Ascending aorta (tissue), 2 donors: ENCODE measurements around the gene DPP9. TPM values are rescaled to one million over a fixed set of nuclear protein-coding genes. Genes with fewer than 3 reads are reported as not detected.
"Not testable (repeated sequence)": the region's sequence is repeated elsewhere in the genome, so short reads cannot be mapped to it uniquely, and the experiment has no call there.

ENCODE experiments used
- DNase-seq, 2 donors: peaks; one replicate each; pipeline ENCODE4 v3.0.0-alpha.2; 2019; ENCODE audit warnings: low spot score in 2 of 2
- H3K27ac ChIP-seq, 2 donors: fragments of 200-600 bp; sonication (generic); one replicate each; pipeline ENCODE4 v1.5.1; 2016 to 2017; ENCODE audit warnings: mild to moderate bottlenecking in 1 of 2
- H3K27me3 ChIP-seq: fragments of 200-600 bp; sonication (generic); one replicate; pipeline ENCODE4 v1.5.1; 2017
- H3K36me3 ChIP-seq, 2 donors: fragments of 200-600 bp; sonication (generic); one replicate each; pipeline ENCODE4 v1.5.1; 2016
- H3K4me1 ChIP-seq, 2 donors: fragments of 200-600 bp; sonication (generic); one replicate each; pipeline ENCODE4 v1.5.1; 2016 to 2017; ENCODE audit warnings: mild to moderate bottlenecking in 1 of 2
- H3K4me3 ChIP-seq, 2 donors: fragments of 200-600 bp; sonication (generic); one replicate each; pipeline ENCODE4 v1.5.1; 2016 to 2017; ENCODE audit warnings: mild to moderate bottlenecking in 1 of 2
- H3K9me3 ChIP-seq, 2 donors: fragments of 200-600 bp; sonication (generic); one replicate each; pipeline ENCODE4 v1.5.1; 2016
- intact Hi-C: fragments of 100-400 bp; cut with DNase I; formaldehyde crosslinking; loops from one replicate; pipeline ENCODE4 v1.15.1; 2023
- total RNA-seq: library from RNA; depleted of rRNA; stranded (reverse); fragments of >200 nt; gene quantifications from one replicate; pipeline ENCODE4 v1.1.0, GENCODE V29; 2016
- TF ChIP-seq, protein P1 (sequence below), 3 experiments: fragments of 200-600 bp in 2 of 3; fragments of 450-650 bp in 1 of 3; sonication (generic) in 2 of 3; IDR thresholded peaks; one replicate each; pipeline ENCODE4 v1.5.1; 2016 to 2019; ENCODE audit warnings: antibody characterized with exemption in 3 of 3, mild to moderate bottlenecking in 1 of 3, moderate library complexity in 1 of 3

DPP9 gene
- total RNA-seq, 1 donor from 2014 or later, result 72.2 TPM

DNA sequence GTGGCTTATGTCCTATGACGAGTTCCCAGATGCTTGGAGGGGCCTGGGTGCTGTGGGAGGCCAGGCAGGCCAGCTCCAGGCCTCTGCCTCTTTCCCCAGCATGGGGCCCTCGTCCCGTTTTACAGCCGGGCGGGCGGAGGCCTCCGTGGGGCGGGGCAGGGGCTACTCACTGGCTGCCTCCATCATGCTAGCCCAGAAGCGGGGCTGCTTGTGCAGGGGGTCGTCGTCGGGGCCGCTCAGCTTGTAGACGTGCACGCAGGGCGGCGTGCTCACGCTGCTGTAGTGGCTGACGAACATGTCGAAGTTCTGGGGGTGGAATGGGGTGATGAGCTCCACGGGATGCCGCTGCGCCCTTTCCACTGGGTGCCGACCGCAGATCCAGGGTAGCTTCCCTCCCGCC is 35.1 kb downstream of the DPP9 start:
- H3K27me3 ChIP-seq, result no peaks in the 10 kb centered on the region
- intact Hi-C loops, result no loop called here
- peaks cover 90 to 98% of the 10 kb centered on the region in 2 donors for H3K36me3 ChIP-seq
- no peak for DNase-seq
- H3K4me1 ChIP-seq, result no peaks in the 10 kb centered on the region
- H3K9me3 ChIP-seq, result no peaks in the 10 kb centered on the region
- no peak overlapping the region for H3K27ac ChIP-seq
- H3K4me3 ChIP-seq, result no peak overlapping the region
- TF ChIP-seq, protein P1, sequence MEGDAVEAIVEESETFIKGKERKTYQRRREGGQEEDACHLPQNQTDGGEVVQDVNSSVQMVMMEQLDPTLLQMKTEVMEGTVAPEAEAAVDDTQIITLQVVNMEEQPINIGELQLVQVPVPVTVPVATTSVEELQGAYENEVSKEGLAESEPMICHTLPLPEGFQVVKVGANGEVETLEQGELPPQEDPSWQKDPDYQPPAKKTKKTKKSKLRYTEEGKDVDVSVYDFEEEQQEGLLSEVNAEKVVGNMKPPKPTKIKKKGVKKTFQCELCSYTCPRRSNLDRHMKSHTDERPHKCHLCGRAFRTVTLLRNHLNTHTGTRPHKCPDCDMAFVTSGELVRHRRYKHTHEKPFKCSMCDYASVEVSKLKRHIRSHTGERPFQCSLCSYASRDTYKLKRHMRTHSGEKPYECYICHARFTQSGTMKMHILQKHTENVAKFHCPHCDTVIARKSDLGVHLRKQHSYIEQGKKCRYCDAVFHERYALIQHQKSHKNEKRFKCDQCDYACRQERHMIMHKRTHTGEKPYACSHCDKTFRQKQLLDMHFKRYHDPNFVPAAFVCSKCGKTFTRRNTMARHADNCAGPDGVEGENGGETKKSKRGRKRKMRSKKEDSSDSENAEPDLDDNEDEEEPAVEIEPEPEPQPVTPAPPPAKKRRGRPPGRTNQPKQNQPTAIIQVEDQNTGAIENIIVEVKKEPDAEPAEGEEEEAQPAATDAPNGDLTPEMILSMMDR (IDR thresholded peaks at IDR 0.05), result no peak

DNA sequence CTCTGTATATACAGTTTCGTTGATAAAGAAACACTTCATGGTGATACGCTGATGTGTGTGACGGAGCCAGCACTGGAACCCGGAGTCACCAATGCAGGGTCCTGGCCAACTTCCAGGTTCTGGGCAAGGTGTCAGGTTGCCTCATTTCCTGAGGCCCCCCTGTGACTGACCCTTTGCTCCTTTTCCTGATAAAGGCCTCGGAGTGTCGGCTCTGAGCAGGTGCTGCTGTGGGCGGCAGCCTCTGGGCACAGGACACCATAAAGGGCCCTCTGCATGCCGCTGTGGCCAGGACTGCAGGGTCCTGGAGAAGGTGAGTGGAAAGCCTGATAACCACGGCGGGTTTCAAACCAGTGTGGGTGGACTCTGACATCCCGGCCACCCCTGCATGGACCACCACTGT is 36.2 kb downstream of the DPP9 start:
- no peaks in the 10 kb centered on the region for H3K27me3 ChIP-seq
- H3K9me3 ChIP-seq, result no peaks in the 10 kb centered on the region
- intact Hi-C loops, result no loop called here
- H3K4me3 ChIP-seq, result no peak overlapping the region
- DNase-seq, result no peak
- no peak overlapping the region for H3K27ac ChIP-seq
- TF ChIP-seq, protein P1 (IDR thresholded peaks at IDR 0.05), result no peak
- no peaks in the 10 kb centered on the region for H3K4me1 ChIP-seq
- peaks cover 90 to 98% of the 10 kb centered on the region in 2 donors for H3K36me3 ChIP-seq

DNA sequence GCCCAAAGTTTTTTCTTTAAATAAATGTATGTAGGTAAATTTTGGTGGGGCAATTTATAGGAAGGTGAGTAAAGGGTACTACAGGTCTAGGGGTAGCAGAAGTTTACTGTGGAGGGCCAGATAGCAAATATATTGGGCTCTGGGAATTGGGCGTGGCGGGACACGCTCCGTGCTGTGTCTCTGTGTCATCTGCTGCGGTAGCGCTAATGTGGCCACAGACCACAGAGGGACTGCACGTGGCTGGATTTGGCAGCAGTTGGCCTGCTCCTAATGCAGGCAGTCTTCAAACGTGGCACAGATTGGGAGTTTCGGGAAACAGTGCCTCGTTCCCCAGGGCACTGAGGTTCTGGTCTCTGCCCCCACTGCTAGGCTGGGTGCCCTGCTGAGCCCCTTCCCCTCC is 36.9 kb downstream of the DPP9 start:
- H3K27me3 ChIP-seq, result no peaks in the 10 kb centered on the region
- intact Hi-C loops, result no loop called here
- DNase-seq, result no peak
- H3K4me1 ChIP-seq, result no peaks in the 10 kb centered on the region
- no peak overlapping the region for H3K4me3 ChIP-seq
- TF ChIP-seq, protein P1 (IDR thresholded peaks at IDR 0.05), result no peak
- H3K36me3 ChIP-seq, result peaks cover 88 to 97% of the 10 kb centered on the region in 2 donors
- no peaks in the 10 kb centered on the region for H3K9me3 ChIP-seq
- no peak overlapping the region for H3K27ac ChIP-seq

DNA sequence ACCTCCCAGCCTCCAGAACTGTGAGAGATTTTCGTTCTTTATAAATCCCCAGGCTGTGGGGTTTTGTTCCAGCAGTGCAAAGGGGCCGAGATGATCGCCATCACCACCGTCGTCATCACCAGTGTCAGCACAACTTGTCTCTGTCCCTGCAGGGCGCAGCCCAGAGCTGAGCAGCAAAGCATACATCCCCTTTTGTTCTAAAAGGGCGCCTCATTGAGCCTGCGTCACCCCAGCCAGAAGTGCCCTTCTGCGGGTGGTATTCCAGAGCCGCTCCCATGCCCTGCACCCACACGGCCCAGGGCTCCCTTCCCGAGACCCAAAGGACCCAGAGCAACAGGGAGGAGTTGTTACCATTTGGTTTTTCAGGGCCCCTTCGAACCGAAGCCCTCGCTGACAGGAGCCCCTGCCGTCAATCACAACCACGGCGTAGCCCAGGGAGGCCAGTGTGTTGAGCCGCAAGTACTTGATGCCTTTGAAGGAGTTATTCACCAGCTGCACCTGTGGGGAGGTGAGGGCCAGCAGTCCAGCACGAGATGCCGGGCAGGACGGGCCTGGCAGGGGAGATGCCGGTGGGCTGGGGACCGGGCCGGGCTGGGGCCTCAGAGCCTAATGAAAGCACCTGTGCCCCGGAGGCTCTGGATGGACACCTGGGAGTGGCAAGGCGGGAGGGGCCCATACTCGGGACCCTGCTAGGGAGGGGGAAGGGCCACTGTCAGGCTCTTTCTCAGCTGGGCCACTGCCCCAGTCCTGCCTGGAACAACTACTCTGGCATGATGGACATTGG is 39.1 kb downstream of the DPP9 start:
- Histone ChIP-seq H3K4me3 (no peak overlapping the region), H3K27me3 (no peaks in the 10 kb centered on the region), H3K4me1 (no peaks in the 10 kb centered on the region), H3K36me3 (peaks cover 93 to 96% of the 10 kb centered on the region in 2 donors), H3K9me3 (no peaks in the 10 kb centered on the region), H3K27ac (no peak overlapping the region)
- TF ChIP-seq, protein P1 (IDR thresholded peaks at IDR 0.05), result no peak
- DNase-seq, result no peak
- intact Hi-C loops, result no loop called here

DNA sequence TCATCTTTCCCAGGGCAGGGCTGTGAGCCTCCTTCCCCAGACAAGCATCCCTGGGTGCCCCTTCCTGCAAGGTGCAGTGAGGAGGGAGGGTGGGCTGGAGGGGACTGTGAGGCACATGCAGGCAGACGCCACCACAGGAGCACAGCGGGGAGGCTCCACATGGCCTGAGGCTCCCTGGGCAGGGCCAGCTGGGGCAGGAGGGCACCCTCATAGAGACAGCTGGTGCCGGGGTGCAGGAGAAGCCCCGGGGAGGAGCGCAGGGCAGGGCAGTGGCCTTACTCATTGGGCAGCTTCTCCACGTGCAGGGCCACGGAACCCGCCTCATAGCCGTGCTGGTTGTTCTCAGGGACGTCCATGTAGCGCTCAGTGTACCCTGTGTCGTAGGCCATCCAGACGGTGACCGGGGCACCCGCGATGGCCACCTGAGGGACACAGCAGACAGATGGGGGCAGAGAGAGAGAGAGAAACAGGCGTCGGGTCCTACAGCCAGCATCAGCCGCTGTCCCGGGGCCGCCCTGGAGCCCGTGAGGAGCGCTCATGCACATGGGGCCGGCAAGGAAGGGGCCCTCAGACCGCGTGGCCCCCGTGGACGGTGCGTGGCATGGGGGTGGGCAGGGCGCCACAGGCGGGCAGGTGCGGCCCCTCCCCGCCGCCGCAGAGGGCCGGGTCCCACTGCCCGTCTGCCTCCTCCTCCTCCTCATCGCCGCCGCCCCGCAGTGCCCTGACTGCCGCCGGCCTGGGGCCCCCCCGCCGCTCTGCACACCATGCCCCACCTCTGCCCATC is 41.0 kb downstream of the DPP9 start:
- DNase-seq, result no peak
- TF ChIP-seq, protein P1 (IDR thresholded peaks at IDR 0.05), result no peak
- no peaks in the 10 kb centered on the region for H3K27me3 ChIP-seq
- intact Hi-C loops, result no loop called here
- H3K4me3 ChIP-seq, result no peak overlapping the region
- no peaks in the 10 kb centered on the region for H3K4me1 ChIP-seq
- peaks cover 90 to 94% of the 10 kb centered on the region in 2 donors for H3K36me3 ChIP-seq
- H3K27ac ChIP-seq, result no peak overlapping the region
- no peaks in the 10 kb centered on the region for H3K9me3 ChIP-seq

DNA sequence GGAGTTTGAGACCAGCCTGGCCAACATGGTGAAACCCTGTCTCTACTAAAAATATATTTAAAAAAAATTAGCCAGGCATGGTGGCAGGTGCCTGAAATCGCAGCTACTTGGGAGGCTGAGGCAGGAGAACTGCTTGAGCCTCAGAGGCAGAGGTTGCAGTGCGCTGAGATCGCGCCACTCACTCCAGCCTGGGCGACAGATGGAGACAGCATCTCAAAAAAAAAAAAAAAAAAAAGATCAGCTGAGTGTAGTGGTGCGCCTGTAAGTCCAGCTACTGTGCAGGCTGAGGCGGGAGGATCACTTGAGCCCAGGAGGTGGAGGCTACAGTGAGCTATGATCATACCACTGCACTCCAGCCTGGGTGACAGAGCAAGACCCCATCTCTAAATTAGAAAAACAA is 43.6 kb downstream of the DPP9 start:
- intact Hi-C loops, H3K4me3 ChIP-seq, DNase-seq, H3K4me1 ChIP-seq, H3K27me3 ChIP-seq, H3K27ac ChIP-seq, H3K9me3 ChIP-seq: not testable (repeated sequence)
- peaks cover 77 to 90% of the 10 kb centered on the region in 2 donors for H3K36me3 ChIP-seq
